Kidney glomerular epithelial cell (primary cell): ENCODE data around the gene PRDX1.
"Not testable (repeated sequence)": the region's sequence is repeated elsewhere in the genome, so short reads cannot be mapped to it uniquely, and the experiment has no call there.

Source experiments
- DNase-seq: peaks from one replicate; lab custom pipeline; 2025; lab: John Stamatoyannopoulos, UW

The PRDX1 gene

GRCh38 chr1:45503462-45504360, 18.0 kb downstream of the PRDX1 start:
- DNase-seq: no peak

- no peak for DNase-seq
Measured at GRCh38 chr1:45501505-45501859, 20.2 kb downstream of the PRDX1 start.

GRCh38 chr1:45499415-45499769, 22.3 kb downstream of the PRDX1 start:
- DNase-seq: no peak

GRCh38 chr1:45498279-45498678, 23.4 kb downstream of the PRDX1 start:
- DNase-seq: no peak

- DNase-seq: peak; percentile 46
Measured at GRCh38 chr1:45493116-45493697, 28.5 kb downstream of the PRDX1 start.

GRCh38 chr1:45492691-45493090, 29.0 kb downstream of the PRDX1 start:
- no peak for DNase-seq

GRCh38 chr1:45491487-45492260, 30.0 kb downstream of the PRDX1 start:
- no peak for DNase-seq

GRCh38 chr1:45490626-45491486, 30.8 kb downstream of the PRDX1 start, which contains the start of gene TESK2:
TESK2 (minus strand) TSS chr1:45491163; CDS start chr1:45457785, 33,378 bp downstream.
- DNase-seq: peak; percentile 100

GRCh38 chr1:45490121-45490625, 31.5 kb downstream of the PRDX1 start:
- no peak for DNase-seq

GRCh38 chr1:45489379-45489778, 32.3 kb downstream of the PRDX1 start:
- DNase-seq: not testable (repeated sequence)

GRCh38 chr1:45488666-45489377, 32.9 kb downstream of the PRDX1 start:
- DNase-seq: no peak

- no peak for DNase-seq
Measured at GRCh38 chr1:45485949-45486348, 35.7 kb downstream of the PRDX1 start.

- no peak for DNase-seq
Measured at GRCh38 chr1:45479039-45479748, 42.5 kb downstream of the PRDX1 start.

- DNase-seq: no peak
Measured at GRCh38 chr1:45478121-45478814, 43.4 kb downstream of the PRDX1 start.

GRCh38 chr1:45477646-45478045, 44.0 kb downstream of the PRDX1 start:
- DNase-seq: no peak

- not testable (repeated sequence) for DNase-seq
Measured at GRCh38 chr1:45474194-45474593, 47.5 kb downstream of the PRDX1 start.

GRCh38 chr1:45473302-45473701, 48.4 kb downstream of the PRDX1 start:
- DNase-seq: no peak

- no peak for DNase-seq
Measured at GRCh38 chr1:45470306-45470798, 51.3 kb downstream of the PRDX1 start.

- DNase-seq: not testable (repeated sequence)
Measured at GRCh38 chr1:45467353-45467752, 54.3 kb downstream of the PRDX1 start.
